HFF-Myc (cell line): ENCODE results near the gene HOXA5.

ENCODE experiments used
- DNase-seq: peaks from one replicate; pipeline ENCODE4 v3.0.0-alpha.2; 2011; ENCODE audit warnings: low read depth; ENCODE audit errors: extremely low read depth
- H3K4me3 ChIP-seq: replicated peaks from 2 replicates; pipeline ENCODE4 v1.5.1; 2011; ENCODE audit warnings: low read depth, mild to moderate bottlenecking, control low read depth, low read length
- CTCF ChIP-seq: IDR thresholded peaks from 2 replicates; pipeline ENCODE4 v1.5.1; 2012; ENCODE audit warnings: mild to moderate bottlenecking, low read depth, low read length, control low read depth; ENCODE audit errors: missing control alignments

HOXA5 gene

DNA sequence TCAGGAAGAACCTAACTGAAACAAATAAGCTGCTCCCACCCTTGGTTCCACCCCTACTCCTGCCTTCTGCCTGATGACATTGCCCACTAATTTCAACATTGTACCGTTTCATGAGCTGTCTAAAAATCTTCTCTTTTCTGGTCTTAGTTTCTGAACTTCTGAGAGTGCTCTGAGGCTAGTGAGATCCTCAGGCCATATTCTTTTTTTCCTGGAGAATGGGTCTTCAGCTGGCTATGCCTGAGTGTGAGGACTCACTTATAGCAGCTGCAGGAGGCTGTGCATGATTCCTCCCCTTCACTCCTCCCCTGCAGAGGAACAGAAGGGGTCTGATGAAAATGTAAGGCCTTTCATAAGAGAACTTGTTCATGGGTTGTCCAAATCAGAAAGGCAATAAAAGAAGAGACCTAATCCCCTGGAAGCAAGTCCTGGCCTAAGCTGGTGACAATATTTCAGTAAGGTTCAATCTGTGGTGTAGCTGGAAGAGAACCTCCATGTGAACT, 24.0 kb downstream of the HOXA5 start:
- TF ChIP-seq CTCF: no peak
- no peak for DNase-seq
- no peak overlapping the region for H3K4me3 ChIP-seq

- no peak for TF ChIP-seq CTCF
- no peak for DNase-seq
- no peak overlapping the region for H3K4me3 ChIP-seq
Observed at GRCh38 chr7:27118580-27118979, 24.9 kb downstream of the HOXA5 start.

DNA sequence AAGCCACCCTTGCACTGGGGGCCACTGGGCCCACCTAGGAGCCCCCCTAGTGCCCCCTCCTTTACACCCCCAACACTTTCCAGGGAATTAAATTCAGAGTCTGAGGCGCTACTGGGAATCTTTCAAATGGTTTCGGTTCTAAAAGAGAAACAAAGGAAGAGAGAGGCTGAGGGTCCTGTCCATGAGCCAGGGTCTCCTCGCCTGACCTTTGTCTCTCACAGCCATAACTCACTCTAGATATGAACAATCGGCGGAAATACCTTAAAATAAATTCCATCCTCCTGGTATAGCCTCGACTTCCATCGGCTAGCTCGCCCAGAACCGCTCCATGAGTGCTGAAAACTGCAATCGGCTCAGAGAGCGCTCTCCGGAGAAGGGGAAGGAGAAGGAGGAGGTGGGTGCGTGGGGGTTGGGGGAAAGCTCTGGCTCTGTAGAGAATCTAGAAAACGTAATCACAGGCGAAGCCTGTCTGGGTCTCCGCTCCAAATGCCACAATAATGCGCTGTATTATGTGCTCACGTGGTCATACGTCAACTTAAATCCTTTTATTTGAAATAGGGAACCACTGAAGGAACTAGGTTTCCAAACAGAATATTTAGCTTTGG, 25.5 kb downstream of the HOXA5 start:
- no peak overlapping the region for H3K4me3 ChIP-seq
- no peak for TF ChIP-seq CTCF
- no peak for DNase-seq

- DNase-seq: no peak
- no peak for TF ChIP-seq CTCF
- no peak overlapping the region for H3K4me3 ChIP-seq
Observed at GRCh38 chr7:27116962-27117886, 26.3 kb downstream of the HOXA5 start.

DNA sequence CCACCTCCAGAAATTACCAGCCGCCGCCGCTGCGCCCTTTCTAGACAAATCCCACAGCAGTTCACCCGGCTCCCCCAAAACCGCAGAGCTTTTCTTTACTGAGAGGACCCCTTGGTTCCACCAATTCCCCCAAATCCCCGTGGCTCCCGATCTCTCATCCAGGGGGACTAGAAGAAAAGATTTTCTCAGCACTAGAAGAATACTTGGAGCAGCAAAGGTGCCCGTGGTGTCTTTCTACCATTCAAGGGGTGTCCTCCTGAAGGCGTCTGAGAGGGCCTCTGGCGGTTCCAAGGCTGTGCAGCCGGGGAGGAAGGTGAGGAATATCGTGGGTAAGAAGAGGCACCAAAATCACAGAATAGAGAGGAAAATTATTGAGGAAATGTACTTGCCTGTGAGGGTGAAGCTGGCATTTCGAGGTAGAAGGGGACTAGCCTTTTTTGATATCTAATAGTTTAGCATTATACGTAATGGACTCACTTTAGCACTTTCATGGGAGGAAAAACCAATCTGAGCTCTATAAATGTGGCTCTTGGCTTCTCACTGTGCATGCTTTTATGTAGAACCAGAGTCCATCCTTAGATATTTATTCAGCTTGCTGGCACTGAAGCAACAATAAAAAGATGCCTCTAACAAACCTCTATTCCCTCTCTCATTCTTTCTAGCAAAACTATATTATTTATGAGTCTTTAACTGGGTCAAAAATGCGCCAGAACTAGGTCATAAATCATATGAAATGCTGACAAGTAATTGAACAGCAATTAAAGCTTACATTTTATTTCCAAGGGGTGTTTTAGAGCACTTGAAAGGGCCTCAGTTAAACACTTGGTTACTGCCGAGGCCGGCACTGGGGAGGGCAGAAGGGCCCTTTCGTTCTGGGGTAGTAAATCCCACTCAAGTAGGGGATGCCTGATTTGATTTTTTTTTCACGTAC, 27.2 kb downstream of the HOXA5 start:
- DNase-seq: no peak
- H3K4me3 ChIP-seq: no peak overlapping the region
- TF ChIP-seq CTCF: no peak

GRCh38 chr7:27115221-27116026, 28.1 kb downstream of the HOXA5 start:
- H3K4me3 ChIP-seq: no peak overlapping the region
- no peak for TF ChIP-seq CTCF
- DNase-seq: no peak
